Measurements from ENCODE around the gene IMMP2L. TPM values are rescaled to one million over a fixed set of nuclear protein-coding genes. Genes with fewer than 3 reads are reported as not detected.

IMMP2L gene
- total RNA-seq, 1 experiment from 2014 or later = 13.6 TPM

- TF ChIP-seq ZNF425 (CRISPR knock-in tag; conservative IDR thresholded peaks at IDR 0.05) = no peak
- TF ChIP-seq STAT6 (CRISPR knock-in tag; conservative IDR thresholded peaks at IDR 0.05; ENCODE audit: low read depth) = no peak
- TF ChIP-seq KAT7 (CRISPR knock-in tag; IDR thresholded peaks at IDR 0.05; ENCODE audit: borderline replicate concordance) = no peak
- no peak for TF ChIP-seq ATF1 (CRISPR knock-in tag; IDR thresholded peaks at IDR 0.05)
- TF ChIP-seq AFF4 (CRISPR knock-in tag; IDR thresholded peaks at IDR 0.05; ENCODE audit: borderline replicate concordance) = no peak
- no peak for TF ChIP-seq HMGXB4 (CRISPR knock-in tag; IDR thresholded peaks at IDR 0.05)
These were observed 941.0 kb downstream of the IMMP2L start (continued) for GRCh38 chr7:110621289-110621688.

- peaks cover 5% of the 10 kb centered on the region; the same call in 1 of the 2 replicates for H3K9me3 Mint-ChIP-seq
- no peaks in the 10 kb centered on the region for H3K36me3 Mint-ChIP-seq
- POLR2A ChIA-PET = no interaction called here
- H3K27me3 Mint-ChIP-seq (ENCODE audit: low read depth) = no peaks in the 10 kb centered on the region
- no peak overlapping the region for H3K4me3 Mint-ChIP-seq
- ATAC-seq (no peak), DNase-seq (ENCODE audit: low spot score) (no peak)
- CTCF ChIA-PET = no interaction called here
- H3K4me1 Mint-ChIP-seq = no peaks in the 10 kb centered on the region
- no peak overlapping the region for H3K27ac Mint-ChIP-seq
- TF ChIP-seq STAT6 (CRISPR knock-in tag; conservative IDR thresholded peaks at IDR 0.05; ENCODE audit: low read depth) (no peak), ETV6 (CRISPR knock-in tag; IDR thresholded peaks at IDR 0.05) (no peak), KAT7 (CRISPR knock-in tag; IDR thresholded peaks at IDR 0.05; ENCODE audit: borderline replicate concordance) (no peak), NR2C2 (CRISPR knock-in tag; IDR thresholded peaks at IDR 0.05) (no peak), ZNF396 (CRISPR knock-in tag; IDR thresholded peaks at IDR 0.05; ENCODE audit: borderline replicate concordance) (no peak), E2F1 (CRISPR knock-in tag; IDR thresholded peaks at IDR 0.05) (no peak), ZNF671 (CRISPR knock-in tag; IDR thresholded peaks at IDR 0.05) (no peak), AFF4 (CRISPR knock-in tag; IDR thresholded peaks at IDR 0.05; ENCODE audit: borderline replicate concordance) (no peak), ZNF416 (CRISPR knock-in tag; IDR thresholded peaks at IDR 0.05) (no peak), ESRRA (CRISPR knock-in tag; IDR thresholded peaks at IDR 0.05; ENCODE audit: borderline replicate concordance) (no peak)
These were observed 942.1 kb downstream of the IMMP2L start for GRCh38 chr7:110620110-110620735.

Measured in WTC11 (cell line).